ENCODE data around the gene CREM.

CREM gene

GRCh38 chr10:35178331-35178730, 51.7 kb downstream of the CREM start:
- FAIRE-seq (no peak), DNase-seq (ENCODE audit: insufficient read length) (no peak)

DNA sequence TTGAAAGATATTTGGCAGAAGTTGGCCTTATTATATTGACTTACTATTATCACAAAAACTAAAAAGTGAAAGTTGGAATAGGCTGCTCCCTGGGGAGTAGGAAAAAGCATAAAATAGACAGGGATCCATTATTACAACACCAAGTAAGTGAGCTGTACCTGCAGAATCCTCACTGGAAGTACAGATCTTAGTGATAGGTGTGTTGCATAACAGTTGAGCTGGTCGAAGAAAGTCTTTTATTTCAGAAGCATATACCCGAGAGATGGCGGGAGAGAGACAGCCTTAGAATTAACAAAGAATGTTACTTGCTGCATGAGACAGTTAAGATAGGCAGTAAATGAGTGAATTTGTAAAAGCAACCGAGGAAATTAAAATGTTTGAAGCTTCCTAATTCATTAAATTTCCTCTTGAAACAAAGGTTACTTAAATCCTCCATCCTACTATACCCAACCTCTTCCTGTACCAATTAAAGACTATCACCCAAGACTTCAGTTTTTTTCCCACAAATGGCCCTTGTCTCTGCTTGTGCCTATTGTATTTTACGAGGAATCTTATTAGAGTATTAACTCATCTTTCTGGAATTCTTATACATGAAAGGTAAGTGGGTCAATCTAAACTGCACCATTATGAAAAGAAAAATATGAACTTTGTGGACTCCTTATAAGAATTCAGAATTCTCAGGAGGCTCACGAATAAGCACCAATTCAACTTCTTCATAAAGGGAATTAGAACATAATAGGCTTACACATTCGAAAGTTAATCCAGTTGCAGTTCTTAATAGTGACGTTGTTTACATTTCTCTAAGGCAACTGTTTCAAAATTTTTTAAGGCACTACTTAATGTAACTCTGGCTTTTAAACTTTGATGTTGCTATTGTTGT, 56.2 kb downstream of the CREM start:
- FAIRE-seq (no peak), DNase-seq (ENCODE audit: insufficient read length) (no peak)
- TF ChIP-seq POLR2A (IDR thresholded peaks at IDR 0.05; ENCODE audit: low read depth, low read length) (no peak), POLR2AphosphoS5 (IDR thresholded peaks at IDR 0.05; ENCODE audit: low read depth, low read length) (no peak), TAF1 (IDR thresholded peaks at IDR 0.05; ENCODE audit: borderline replicate concordance, low read depth, low read length) (no peak)

More at GRCh38 chr10:35178331-35178730, 51.7 kb downstream of the CREM start:
- TF ChIP-seq TAF1 (IDR thresholded peaks at IDR 0.05; ENCODE audit: borderline replicate concordance, low read depth, low read length) (no peak), POLR2A (IDR thresholded peaks at IDR 0.05; ENCODE audit: low read depth, low read length) (no peak), POLR2AphosphoS5 (IDR thresholded peaks at IDR 0.05; ENCODE audit: low read depth, low read length) (no peak)

- FAIRE-seq (peak; percentile 73), DNase-seq (ENCODE audit: insufficient read length) (no peak)
- TF ChIP-seq TAF1 (IDR thresholded peaks at IDR 0.05; ENCODE audit: borderline replicate concordance, low read depth, low read length) (no peak), POLR2A (IDR thresholded peaks at IDR 0.05; ENCODE audit: low read depth, low read length) (no peak), POLR2AphosphoS5 (IDR thresholded peaks at IDR 0.05; ENCODE audit: low read depth, low read length) (no peak)
These were observed 58.0 kb downstream of the CREM start for GRCh38 chr10:35184527-35185171.

DNA sequence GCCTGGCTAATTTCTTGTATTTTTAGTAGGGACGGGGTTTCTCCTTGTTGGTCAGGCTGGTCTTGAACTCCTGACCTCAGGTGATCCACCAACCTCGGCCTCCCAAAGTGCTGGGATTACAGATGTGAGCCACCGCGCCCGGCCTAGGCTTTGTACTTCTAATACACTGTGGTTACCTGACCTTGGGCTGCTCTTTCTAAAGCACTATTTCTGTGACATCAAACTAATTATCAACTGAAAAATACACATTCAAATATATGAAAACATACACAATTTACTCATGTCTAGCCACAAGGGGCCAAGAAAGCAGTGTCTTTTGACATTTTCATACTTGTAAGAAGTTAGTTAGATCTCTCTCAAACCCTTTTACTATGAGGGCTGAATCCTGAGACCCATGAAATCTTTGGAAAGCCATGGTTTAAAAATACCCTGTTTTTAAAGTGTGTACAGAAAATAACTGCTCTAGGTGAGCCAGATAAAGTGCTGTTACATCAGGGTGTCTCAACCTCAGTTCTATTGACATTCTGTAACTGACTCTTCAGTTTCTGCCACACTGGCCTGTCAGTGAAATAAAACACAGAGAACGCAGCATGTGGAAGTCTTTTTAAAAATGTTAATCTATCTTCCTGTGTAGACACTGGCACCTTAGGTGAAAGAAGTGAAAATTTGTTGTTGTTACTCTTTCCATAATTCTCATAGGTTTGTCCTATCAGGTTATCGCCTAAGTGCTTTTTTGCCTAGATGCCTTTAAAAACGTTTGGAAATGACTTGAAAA, 58.8 kb downstream of the CREM start:
- TF ChIP-seq TAF1 (IDR thresholded peaks at IDR 0.05; ENCODE audit: borderline replicate concordance, low read depth, low read length) (no peak), POLR2AphosphoS5 (IDR thresholded peaks at IDR 0.05; ENCODE audit: low read depth, low read length) (peak; percentile 69), POLR2A (IDR thresholded peaks at IDR 0.05; ENCODE audit: low read depth, low read length) (peak; percentile 56)
- no peak for DNase-seq (ENCODE audit: insufficient read length)
- FAIRE-seq = peak; percentile 21

- DNase-seq (ENCODE audit: insufficient read length) = no peak
- FAIRE-seq = no peak
- TF ChIP-seq POLR2AphosphoS5 (IDR thresholded peaks at IDR 0.05; ENCODE audit: low read depth, low read length) (no peak), POLR2A (IDR thresholded peaks at IDR 0.05; ENCODE audit: low read depth, low read length) (no peak), TAF1 (IDR thresholded peaks at IDR 0.05; ENCODE audit: borderline replicate concordance, low read depth, low read length) (no peak)
These were observed 62.3 kb downstream of the CREM start for GRCh38 chr10:35188954-35189353.

GRCh38 chr10:35191523-35191922, 64.9 kb downstream of the CREM start:
- DNase-seq (ENCODE audit: insufficient read length) (no peak), FAIRE-seq (no peak)
- TF ChIP-seq TAF1 (IDR thresholded peaks at IDR 0.05; ENCODE audit: borderline replicate concordance, low read depth, low read length) (no peak), POLR2A (IDR thresholded peaks at IDR 0.05; ENCODE audit: low read depth, low read length) (no peak), POLR2AphosphoS5 (IDR thresholded peaks at IDR 0.05; ENCODE audit: low read depth, low read length) (no peak)

GRCh38 chr10:35192645-35193249, 66.1 kb downstream of the CREM start:
- no peak for DNase-seq (ENCODE audit: insufficient read length)
- no peak for FAIRE-seq
- TF ChIP-seq TAF1 (IDR thresholded peaks at IDR 0.05; ENCODE audit: borderline replicate concordance, low read depth, low read length) = no peak
- no peak for TF ChIP-seq POLR2AphosphoS5 (IDR thresholded peaks at IDR 0.05; ENCODE audit: low read depth, low read length)
- TF ChIP-seq POLR2A (IDR thresholded peaks at IDR 0.05; ENCODE audit: low read depth, low read length) = no peak

DNA sequence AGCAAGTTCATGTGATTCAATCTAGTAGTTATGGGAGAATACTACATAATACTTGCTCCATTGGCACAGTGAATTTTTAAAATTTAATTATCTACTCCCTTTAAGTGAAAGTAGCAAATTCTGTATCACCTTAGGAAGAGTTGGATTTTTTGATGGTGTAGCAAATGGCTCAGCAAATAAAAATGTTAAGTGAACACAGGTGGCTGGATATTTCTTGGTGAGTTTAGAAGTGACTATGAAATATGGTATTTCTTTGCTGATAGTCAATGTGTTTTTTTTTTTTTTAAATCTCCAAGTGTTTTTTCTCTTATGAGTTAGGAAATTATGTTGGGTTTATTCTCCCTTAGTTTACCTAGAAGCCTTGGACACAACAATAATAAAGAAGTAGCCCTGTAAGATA, 67.8 kb downstream of the CREM start:
- TF ChIP-seq TAF1 (IDR thresholded peaks at IDR 0.05; ENCODE audit: borderline replicate concordance, low read depth, low read length) = no peak
- no peak for TF ChIP-seq POLR2A (IDR thresholded peaks at IDR 0.05; ENCODE audit: low read depth, low read length)
- no peak for TF ChIP-seq POLR2AphosphoS5 (IDR thresholded peaks at IDR 0.05; ENCODE audit: low read depth, low read length)
- FAIRE-seq = no peak

DNA sequence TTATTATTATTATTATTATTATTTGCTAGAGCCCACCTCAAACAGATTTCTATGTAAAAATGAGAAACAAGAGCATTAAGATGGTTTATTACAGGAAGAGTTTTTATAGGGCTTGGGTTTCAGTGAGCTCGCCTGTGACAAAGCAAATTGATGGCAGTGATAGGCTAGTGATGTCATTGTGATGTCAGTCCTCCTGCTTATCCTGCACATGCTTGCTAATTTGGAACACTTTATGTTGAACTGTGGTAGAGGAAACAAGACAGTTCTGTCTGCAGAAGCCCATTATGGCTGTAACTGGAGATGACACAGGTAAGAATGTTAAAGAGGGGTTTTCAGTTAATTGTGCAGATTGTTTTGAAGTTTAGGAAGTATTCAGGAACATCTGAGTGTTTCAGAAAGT, 68.3 kb downstream of the CREM start:
- TF ChIP-seq POLR2AphosphoS5 (IDR thresholded peaks at IDR 0.05; ENCODE audit: low read depth, low read length) = no peak
- no peak for TF ChIP-seq POLR2A (IDR thresholded peaks at IDR 0.05; ENCODE audit: low read depth, low read length)
- TF ChIP-seq TAF1 (IDR thresholded peaks at IDR 0.05; ENCODE audit: borderline replicate concordance, low read depth, low read length) = no peak
- DNase-seq (ENCODE audit: insufficient read length) (no peak), FAIRE-seq (no peak)

More for the DNA sequence above, 67.8 kb downstream of the CREM start:
- no peak for DNase-seq (ENCODE audit: insufficient read length)

DNA sequence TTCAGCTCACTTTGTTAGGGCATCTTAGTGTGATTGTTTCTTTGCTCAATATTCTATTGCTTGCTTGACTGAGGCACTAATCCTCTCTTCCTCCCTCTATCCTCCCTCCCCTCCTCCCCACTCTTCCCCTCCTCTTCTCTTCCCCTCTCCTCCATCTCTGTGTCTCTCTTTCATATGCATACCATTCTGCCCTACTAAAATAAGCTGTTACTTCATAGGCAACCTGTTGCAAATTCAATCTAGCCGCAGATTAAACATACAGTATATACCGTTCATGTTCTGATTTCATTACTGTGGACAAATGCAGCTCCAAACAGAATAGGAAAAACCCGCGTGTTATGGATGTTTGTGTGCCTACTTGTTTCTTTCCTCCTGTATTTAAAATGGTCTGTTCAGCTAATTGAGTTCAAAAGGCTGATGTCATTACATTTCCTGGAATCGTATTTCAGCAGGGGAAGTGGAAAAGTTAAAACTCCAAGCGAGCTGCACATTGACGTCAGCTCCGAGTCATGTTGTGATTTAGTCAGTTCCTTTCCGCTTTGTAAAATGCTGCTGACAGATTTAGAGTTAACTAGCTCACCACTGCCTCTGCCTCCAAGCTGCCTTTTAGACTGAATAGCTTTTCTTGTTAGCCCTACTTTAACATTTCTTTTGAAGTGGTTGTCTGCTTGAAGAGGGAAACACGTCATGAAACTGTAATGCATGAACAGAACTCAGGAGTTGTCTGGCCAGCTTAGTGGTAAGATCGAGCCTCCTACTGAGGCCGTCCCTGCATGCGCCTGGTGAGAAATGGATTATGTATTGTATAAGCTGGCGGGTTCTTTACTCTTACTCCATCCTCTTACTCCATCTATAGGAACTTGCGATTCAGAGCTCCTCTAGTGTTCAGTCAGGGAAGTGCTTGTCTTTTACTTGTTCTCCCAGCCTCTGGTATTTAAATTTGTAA, 69.0 kb downstream of the CREM start:
- no peak for TF ChIP-seq TAF1 (IDR thresholded peaks at IDR 0.05; ENCODE audit: borderline replicate concordance, low read depth, low read length)
- peak; percentile 22; the same call in 1 of the 2 replicates for TF ChIP-seq POLR2AphosphoS5 (IDR thresholded peaks at IDR 0.05; ENCODE audit: low read depth, low read length)
- peak; percentile 56 for TF ChIP-seq POLR2A (IDR thresholded peaks at IDR 0.05; ENCODE audit: low read depth, low read length)
- DNase-seq (ENCODE audit: insufficient read length) (no peak), FAIRE-seq (peak; percentile 89)

All from GM12892 (cell line).